ENCODE data around the gene LEKR1. TPM values are rescaled to one million over a fixed set of nuclear protein-coding genes. Genes with fewer than 3 reads are reported as not detected.
"Not testable (repeated sequence)": the region's sequence is repeated elsewhere in the genome, so short reads cannot be mapped to it uniquely, and the experiment has no call there.

Gene LEKR1
- total RNA-seq, 1 experiment from 2014 or later: 0.90 TPM

GRCh38 chr3:156867174-156867573 lies 41.0 kb downstream of the LEKR1 start:
- H3K36me3 ChIP-seq (ENCODE audit: insufficient read depth, low read length, poor library complexity, severe bottlenecking): no peaks in the 10 kb centered on the region
- H3K27me3 ChIP-seq (replicated peaks; ENCODE audit: insufficient read depth, low read depth, low read length, poor library complexity): no peaks in the 10 kb centered on the region
- intact Hi-C loops (cut with micrococcal nuclease; ENCODE audit: unreplicated experiment): no loop called here
- no peak overlapping the region for H3K4me3 ChIP-seq (ENCODE audit: low read depth, low read length, poor library complexity, severe bottlenecking)
- ChIA-PET POLR2A (ENCODE audit: low non-redundant PET) (no interaction called here), CTCF (no interaction called here)
- DNase-seq (ENCODE audit: low spot score): no peak
- H3K4me1 ChIP-seq (ENCODE audit: insufficient read depth, low read length, poor library complexity, severe bottlenecking): no peaks in the 10 kb centered on the region
- TF ChIP-seq CTCF (conservative IDR thresholded peaks at IDR 0.05; ENCODE audit: low read depth, low read length): no peak
- no peak for TF ChIP-seq EZH2 (IDR thresholded peaks at IDR 0.05; ENCODE audit: borderline replicate concordance, low read depth, low read length, poor library complexity, severe bottlenecking)
- H3K9me3 ChIP-seq (ENCODE audit: low read depth, low read length, poor library complexity, severe bottlenecking): no peaks in the 10 kb centered on the region
- BruUV-seq (replicated peaks): no TSS peak
- no peak overlapping the region for H3K27ac ChIP-seq (ENCODE audit: low read depth, low read length, poor library complexity, severe bottlenecking)

- ChIA-PET POLR2A (ENCODE audit: low non-redundant PET) (no interaction called here), CTCF (no interaction called here)
- no peak for TF ChIP-seq EZH2 (IDR thresholded peaks at IDR 0.05; ENCODE audit: borderline replicate concordance, low read depth, low read length, poor library complexity, severe bottlenecking)
- TF ChIP-seq CTCF (conservative IDR thresholded peaks at IDR 0.05; ENCODE audit: low read depth, low read length): no peak
- Histone ChIP-seq H3K9me3 (ENCODE audit: low read depth, low read length, poor library complexity, severe bottlenecking) (peaks cover 3% of the 10 kb centered on the region), H3K27me3 (replicated peaks; ENCODE audit: insufficient read depth, low read depth, low read length, poor library complexity) (no peaks in the 10 kb centered on the region), H3K4me1 (ENCODE audit: insufficient read depth, low read length, poor library complexity, severe bottlenecking) (no peaks in the 10 kb centered on the region), H3K36me3 (ENCODE audit: insufficient read depth, low read length, poor library complexity, severe bottlenecking) (no peaks in the 10 kb centered on the region), H3K27ac (ENCODE audit: low read depth, low read length, poor library complexity, severe bottlenecking) (no peak overlapping the region), H3K4me3 (ENCODE audit: low read depth, low read length, poor library complexity, severe bottlenecking) (no peak overlapping the region)
- DNase-seq (ENCODE audit: low spot score): no peak
- intact Hi-C loops (cut with micrococcal nuclease; ENCODE audit: unreplicated experiment): no loop called here
- BruUV-seq (replicated peaks): no TSS peak
Observed at GRCh38 chr3:156867920-156868319, 41.8 kb downstream of the LEKR1 start.

- intact Hi-C loops (cut with micrococcal nuclease; ENCODE audit: unreplicated experiment): no loop called here
Observed at GRCh38 chr3:156873906-156874305, 47.8 kb downstream of the LEKR1 start.

GRCh38 chr3:156879491-156879890 lies 53.3 kb downstream of the LEKR1 start:
- H3K36me3 ChIP-seq (ENCODE audit: insufficient read depth, low read length, poor library complexity, severe bottlenecking); DNase-seq (ENCODE audit: low spot score); H3K9me3 ChIP-seq (ENCODE audit: low read depth, low read length, poor library complexity, severe bottlenecking); H3K4me3 ChIP-seq (ENCODE audit: low read depth, low read length, poor library complexity, severe bottlenecking); H3K27ac ChIP-seq (ENCODE audit: low read depth, low read length, poor library complexity, severe bottlenecking); H3K27me3 ChIP-seq (replicated peaks; ENCODE audit: insufficient read depth, low read depth, low read length, poor library complexity); intact Hi-C loops (cut with micrococcal nuclease; ENCODE audit: unreplicated experiment); CTCF ChIA-PET; POLR2A ChIA-PET (ENCODE audit: low non-redundant PET); BruUV-seq (replicated peaks); H3K4me1 ChIP-seq (ENCODE audit: insufficient read depth, low read length, poor library complexity, severe bottlenecking): not testable (repeated sequence)

More at GRCh38 chr3:156873906-156874305, 47.8 kb downstream of the LEKR1 start:
- Histone ChIP-seq H3K4me1 (ENCODE audit: insufficient read depth, low read length, poor library complexity, severe bottlenecking) (no peaks in the 10 kb centered on the region), H3K4me3 (ENCODE audit: low read depth, low read length, poor library complexity, severe bottlenecking) (no peak overlapping the region), H3K36me3 (ENCODE audit: insufficient read depth, low read length, poor library complexity, severe bottlenecking) (no peaks in the 10 kb centered on the region), H3K27me3 (replicated peaks; ENCODE audit: insufficient read depth, low read depth, low read length, poor library complexity) (no peaks in the 10 kb centered on the region), H3K27ac (ENCODE audit: low read depth, low read length, poor library complexity, severe bottlenecking) (no peak overlapping the region), H3K9me3 (ENCODE audit: low read depth, low read length, poor library complexity, severe bottlenecking) (peaks cover 14% of the 10 kb centered on the region)
- ChIA-PET CTCF (no interaction called here), POLR2A (ENCODE audit: low non-redundant PET) (no interaction called here)
- TF ChIP-seq EZH2 (IDR thresholded peaks at IDR 0.05; ENCODE audit: borderline replicate concordance, low read depth, low read length, poor library complexity, severe bottlenecking) (no peak), CTCF (conservative IDR thresholded peaks at IDR 0.05; ENCODE audit: low read depth, low read length) (no peak)
- no peak for DNase-seq (ENCODE audit: low spot score)
- no TSS peak for BruUV-seq (replicated peaks)

Data from A673 (cell line).